Left colon (tissue), 2 donors: ENCODE results near the gene CLEC18B. TPM values are rescaled to one million over a fixed set of nuclear protein-coding genes. Genes with fewer than 3 reads are reported as not detected.
A peak's percentile ranks its signal among the peaks of the same experiment; 100 is the strongest.
"Not testable (repeated sequence)": the region's sequence is repeated elsewhere in the genome, so short reads cannot be mapped to it uniquely, and the experiment has no call there.

Source experiments
- ATAC-seq: fragments of 200-7000 bp; cut with Tn5 transposase; one replicate; pipeline ENCODE4 v1.9.1; 2020; ENCODE audit warnings: mild to moderate bottlenecking, moderate library complexity
- DNase-seq, 2 donors: peaks; one replicate each; pipeline ENCODE4 v3.0.0-alpha.2; 2020
- intact Hi-C, 2 donors: fragments of 100-400 bp; cut with DNase I in 1 of 2; cut with micrococcal nuclease in 1 of 2; formaldehyde crosslinking; loops; one replicate each; pipeline versions ENCODE4 v1.11.2 to v1.14.0; 2022; cut with DNase I, micrococcal nuclease
- total RNA-seq, 2 donors: library from RNA; stranded (reverse); fragmentation: NEBNext Ultra II Directional; extraction: Animal tissue kit (Norgen Biotek cat#: 25700); gene quantifications; one replicate each; pipeline ENCODE4 v1.2.1, GENCODE V29; 2021
- donor health status: DM: no; HTN: no; CAD: no.
- donor health status: DM: yes; HTN: yes; CAD: no.

The CLEC18B gene
- total RNA-seq, 2 donors from 2014 or later = 1.6 to 3.4 TPM

- intact Hi-C loops, DNase-seq, ATAC-seq: not testable (repeated sequence)
These were observed 10.3 kb downstream of the CLEC18B start for GRCh38 chr16:74410981-74411380.

- ATAC-seq, DNase-seq, intact Hi-C loops: not testable (repeated sequence)
These were observed 11.0 kb downstream of the CLEC18B start for GRCh38 chr16:74410057-74410957.

GRCh38 chr16:74409185-74409981 is 11.9 kb downstream of the CLEC18B start:
- intact Hi-C loops, DNase-seq, ATAC-seq: not testable (repeated sequence)

GRCh38 chr16:74407362-74407705 is 13.9 kb downstream of the CLEC18B start:
- ATAC-seq = peak; percentile 48
- DNase-seq = peak in 1 of 2 donors; percentile 22
- intact Hi-C loops = not testable (repeated sequence)

GRCh38 chr16:74406600-74407361 is 14.5 kb downstream of the CLEC18B start:
- intact Hi-C loops = not testable (repeated sequence)
- DNase-seq = peak in 1 of 2 donors; percentile 27
- peak; percentile 91 for ATAC-seq

- intact Hi-C loops, ATAC-seq, DNase-seq: not testable (repeated sequence)
These were observed 16.9 kb downstream of the CLEC18B start for GRCh38 chr16:74404148-74404933.

GRCh38 chr16:74400238-74400637 is 21.0 kb downstream of the CLEC18B start:
- ATAC-seq, intact Hi-C loops: not testable (repeated sequence)

GRCh38 chr16:74398212-74398895 is 22.9 kb downstream of the CLEC18B start:
- DNase-seq, intact Hi-C loops: not testable (repeated sequence)
- ATAC-seq = peak; percentile 44

More at GRCh38 chr16:74400238-74400637, 21.0 kb downstream of the CLEC18B start:
- DNase-seq = not testable (repeated sequence)

- intact Hi-C loops, ATAC-seq: not testable (repeated sequence)
These were observed 24.7 kb downstream of the CLEC18B start for GRCh38 chr16:74396521-74397017.

GRCh38 chr16:74394604-74395003 is 26.7 kb downstream of the CLEC18B start:
- not testable (repeated sequence) for ATAC-seq

More at GRCh38 chr16:74396521-74397017, 24.7 kb downstream of the CLEC18B start:
- DNase-seq = not testable (repeated sequence)

GRCh38 chr16:74394131-74394530 is 27.1 kb downstream of the CLEC18B start:
- intact Hi-C loops, DNase-seq, ATAC-seq: not testable (repeated sequence)

More at GRCh38 chr16:74394604-74395003, 26.7 kb downstream of the CLEC18B start:
- intact Hi-C loops, DNase-seq: not testable (repeated sequence)

GRCh38 chr16:74391454-74392050 is 29.7 kb downstream of the CLEC18B start:
- intact Hi-C loops, DNase-seq, ATAC-seq: not testable (repeated sequence)

- DNase-seq, ATAC-seq, intact Hi-C loops: not testable (repeated sequence)
These were observed 38.8 kb downstream of the CLEC18B start for GRCh38 chr16:74382339-74383034.

- DNase-seq, intact Hi-C loops, ATAC-seq: not testable (repeated sequence)
These were observed 47.5 kb downstream of the CLEC18B start for GRCh38 chr16:74373847-74374184.

GRCh38 chr16:74372953-74373846 is 48.1 kb downstream of the CLEC18B start:
- intact Hi-C loops = no loop called here
- DNase-seq (no peak), ATAC-seq (no peak)
